Measurements from ENCODE around the gene TTC9. TPM values are rescaled to one million over a fixed set of nuclear protein-coding genes. Genes with fewer than 3 reads are reported as not detected.

TTC9 gene
- polyA plus RNA-seq, 3 donors: 0.99 to 2.1 (median 1.2) TPM

- Histone ChIP-seq H3K4me3 (replicated peaks in 1 of 3; ENCODE audit: low read depth in 2 of 3, low read length in 3 of 3) (no peak overlapping the region), H3K27me3 (ENCODE audit: control insufficient read depth in 2 of 2, insufficient read depth in 2 of 2, low read length in 2 of 2) (no peaks in the 10 kb centered on the region), H4K20me1 (ENCODE audit: insufficient read depth, low read length) (no peaks in the 10 kb centered on the region), H3K9ac (ENCODE audit: insufficient read depth, low read length, poor library complexity, severe bottlenecking) (no peak overlapping the region), H3K27ac (ENCODE audit: low read depth in 1 of 2, low read length in 2 of 2) (no peak overlapping the region), H2AFZ (ENCODE audit: insufficient read depth, low read depth, low read length, poor library complexity, severe bottlenecking) (no peak overlapping the region), H3K4me2 (replicated peaks; ENCODE audit: extremely low read depth, low read length, poor library complexity, severe bottlenecking) (no peak overlapping the region), H3K79me2 (ENCODE audit: insufficient read depth, low read length) (no peaks in the 10 kb centered on the region), H3K9me3 (replicated peaks in 1 of 2; ENCODE audit: control insufficient read depth in 1 of 2, insufficient read depth in 1 of 2, low read length in 2 of 2) (no peaks in the 10 kb centered on the region), H3K4me1 (ENCODE audit: control insufficient read depth in 1 of 2, insufficient read depth in 2 of 2, low read length in 2 of 2) (peaks cover 29 to 36% of the 10 kb centered on the region in 2 donors), H3K36me3 (replicated peaks in 1 of 2; ENCODE audit: control insufficient read depth in 1 of 2, insufficient read depth in 2 of 2, low read length in 2 of 2) (no peaks in the 10 kb centered on the region)
- peak overlapping the region in 1 of 7 donors; percentile 42 for H3K27ac Mint-ChIP-seq
- no peaks in the 10 kb centered on the region for H3K9me3 Mint-ChIP-seq
- peaks cover 32% of the 10 kb centered on the region for H3K4me1 Mint-ChIP-seq
- peaks cover 3 to 9% (median 5%) of the 10 kb centered on the region in 3 donors for H3K27me3 Mint-ChIP-seq (ENCODE audit: low read depth in 3 of 3)
- no peak overlapping the region for H3K4me3 Mint-ChIP-seq
- intact Hi-C loops (cut with micrococcal nuclease): no loop called here
- DNase-seq: no peak
- no CpG with 5 or more reads among the region's 1 CpG for WGBS (ENCODE audit: insufficient coverage)
- TF ChIP-seq CTCF (IDR thresholded peaks at IDR 0.05): no peak
- peaks cover 0 to 3% of the 10 kb centered on the region in 2 donors for H3K36me3 Mint-ChIP-seq
These were observed 63.2 kb downstream of the TTC9 start for GRCh38 chr14:70704960-70705359.

GRCh38 chr14:70706177-70706576 is 64.5 kb downstream of the TTC9 start:
- H3K27ac Mint-ChIP-seq: no peak overlapping the region
- H3K36me3 ChIP-seq (replicated peaks in 1 of 2; ENCODE audit: control insufficient read depth in 1 of 2, insufficient read depth in 2 of 2, low read length in 2 of 2): no peaks in the 10 kb centered on the region
- no peak overlapping the region for H3K4me2 ChIP-seq (replicated peaks; ENCODE audit: extremely low read depth, low read length, poor library complexity, severe bottlenecking)

More at GRCh38 chr14:70706177-70706576, 64.5 kb downstream of the TTC9 start:
- H3K9me3 Mint-ChIP-seq: no peaks in the 10 kb centered on the region
- Histone ChIP-seq H3K4me1 (ENCODE audit: control insufficient read depth in 1 of 2, insufficient read depth in 2 of 2, low read length in 2 of 2) (peaks cover 17 to 23% of the 10 kb centered on the region in 2 donors), H3K4me3 (replicated peaks in 1 of 3; ENCODE audit: low read depth in 2 of 3, low read length in 3 of 3) (no peak overlapping the region), H4K20me1 (ENCODE audit: insufficient read depth, low read length) (no peaks in the 10 kb centered on the region), H3K9ac (ENCODE audit: insufficient read depth, low read length, poor library complexity, severe bottlenecking) (no peak overlapping the region), H3K9me3 (replicated peaks in 1 of 2; ENCODE audit: control insufficient read depth in 1 of 2, insufficient read depth in 1 of 2, low read length in 2 of 2) (no peaks in the 10 kb centered on the region), H3K27ac (ENCODE audit: low read depth in 1 of 2, low read length in 2 of 2) (no peak overlapping the region), H3K79me2 (ENCODE audit: insufficient read depth, low read length) (no peaks in the 10 kb centered on the region), H2AFZ (ENCODE audit: insufficient read depth, low read depth, low read length, poor library complexity, severe bottlenecking) (no peak overlapping the region), H3K27me3 (ENCODE audit: control insufficient read depth in 2 of 2, insufficient read depth in 2 of 2, low read length in 2 of 2) (no peaks in the 10 kb centered on the region)
- DNase-seq: no peak
- intact Hi-C loops (cut with micrococcal nuclease): no loop called here
- peaks cover 0 to 3% of the 10 kb centered on the region in 2 donors for H3K36me3 Mint-ChIP-seq
- no peak overlapping the region for H3K4me3 Mint-ChIP-seq
- TF ChIP-seq CTCF (IDR thresholded peaks at IDR 0.05): no peak
- peaks cover 3 to 10% (median 5%) of the 10 kb centered on the region in 3 donors for H3K27me3 Mint-ChIP-seq (ENCODE audit: low read depth in 3 of 3)
- H3K4me1 Mint-ChIP-seq: peaks cover 22% of the 10 kb centered on the region
